CD4-positive, alpha-beta T cell treated with Interferon alpha-2 for 1 hour (primary cell): ENCODE measurements around the gene DLX5.
"Not testable (repeated sequence)": the region's sequence is repeated elsewhere in the genome, so short reads cannot be mapped to it uniquely, and the experiment has no call there.

ENCODE experiments used
- DNase-seq, 2 donors: peaks; one replicate each; pipeline ENCODE4 v3.0.0-alpha.2; 2020 to 2022

The DLX5 gene

GRCh38 chr7:97024209-97025129, at the start of gene DLX5:
DLX5 (minus strand) TSS chr7:97024831; CDS start chr7:97024623, 208 bp downstream.
- no peak for DNase-seq

GRCh38 chr7:97072025-97072424, 47.4 kb upstream of the DLX5 start:
- not testable (repeated sequence) for DNase-seq

- peak in 1 of 2 donors; percentile 46 for DNase-seq
Measured at GRCh38 chr7:97064972-97065587, 40.4 kb upstream of the DLX5 start.

GRCh38 chr7:97064020-97064419, 39.4 kb upstream of the DLX5 start:
- no peak for DNase-seq

GRCh38 chr7:97043281-97043680, 18.6 kb upstream of the DLX5 start:
- DNase-seq: no peak

- no peak for DNase-seq
Measured at GRCh38 chr7:97039374-97040065, 14.9 kb upstream of the DLX5 start.

GRCh38 chr7:97034213-97034852, 9.7 kb upstream of the DLX5 start:
- not testable (repeated sequence) for DNase-seq

- peak; percentile 61 to 71 for DNase-seq
Measured at GRCh38 chr7:97027427-97028234, 3.0 kb upstream of the DLX5 start.

- no peak for DNase-seq
Measured at GRCh38 chr7:97026715-97027426, 2.2 kb upstream of the DLX5 start.

- DNase-seq: no peak
Measured at GRCh38 chr7:97025983-97026714, 1.5 kb upstream of the DLX5 start.

GRCh38 chr7:97025130-97025499, 484 bp upstream of the DLX5 start:
- no peak for DNase-seq

GRCh38 chr7:97022491-97023306, 1.9 kb downstream of the DLX5 start:
- DNase-seq: no peak

GRCh38 chr7:97021747-97022490, 2.7 kb downstream of the DLX5 start:
- no peak for DNase-seq

- no peak for DNase-seq
Measured at GRCh38 chr7:97020996-97021746, 3.5 kb downstream of the DLX5 start.

GRCh38 chr7:97020601-97020995, 4.0 kb downstream of the DLX5 start:
- no peak for DNase-seq

GRCh38 chr7:97019710-97020225, 4.9 kb downstream of the DLX5 start:
- DNase-seq: no peak

- DNase-seq: no peak
Measured at GRCh38 chr7:97018791-97019531, 5.7 kb downstream of the DLX5 start.
